IMR-90 (cell line): Measurements from ENCODE around the gene SH2D1B. TPM values are rescaled to one million over a fixed set of nuclear protein-coding genes. Genes with fewer than 3 reads are reported as not detected.

Source experiments
- ATAC-seq: fragments of 200-7000 bp; cut with Tn5 transposase; 2 replicates; pipeline ENCODE4 v1.9.1; 2020; ENCODE audit warnings: low read depth, mild to moderate bottlenecking, moderate library complexity
- BruUV-seq: library from RNA; stranded (reverse); fragments of 400-500 nt; replicated peaks from 2 replicates; lab custom pipeline; 2021; lab: Mats Ljungman, UMichigan
- CTCF ChIA-PET: fragments of 300-600 bp; formaldehyde crosslinking; extraction: SDS; loops from one replicate; lab custom pipeline; 2021; ENCODE audit warnings: antibody characterized with exemption; lab: Yijun Ruan, JAX
- POLR2A ChIA-PET: fragments of 300-600 bp; sonication (Branson Sonifier 250); formaldehyde crosslinking; loops from one replicate; lab custom pipeline; 2022; ENCODE audit warnings: antibody characterized with exemption; ENCODE audit not compliant: unreplicated experiment; lab: Charles Lee
- DNase-seq: peaks from one replicate; pipeline ENCODE4 v3.0.0; 2013
- H2AFZ ChIP-seq: replicated peaks from 2 replicates; pipeline ENCODE3; 2013; ENCODE audit warnings: low read length, mild to moderate bottlenecking; ENCODE audit not compliant: poor library complexity
- H2AK5ac ChIP-seq: 2 replicates; pipeline ENCODE4 v1.6.1; 2013; ENCODE audit warnings: low read depth, low read length, inconsistent platforms
- H2AK9ac ChIP-seq: replicated peaks from 2 replicates; pipeline ENCODE3; 2013; ENCODE audit warnings: mild to moderate bottlenecking, low read depth, low read length, moderate library complexity; ENCODE audit not compliant: poor library complexity
- H2BK120ac ChIP-seq: 2 replicates; pipeline ENCODE4 v1.6.1; 2013; ENCODE audit warnings: low read depth, low read length, inconsistent platforms
- H2BK15ac ChIP-seq: 3 replicates; pipeline ENCODE4 v1.6.1; 2013; ENCODE audit warnings: low read depth, low read length, inconsistent platforms
- H2BK20ac ChIP-seq: 2 replicates; pipeline ENCODE4 v1.6.1; 2013; ENCODE audit warnings: low read depth, mild to moderate bottlenecking, inconsistent platforms, low read length, moderate library complexity
- H2BK5ac ChIP-seq: 2 replicates; pipeline ENCODE4 v1.6.1; 2013; ENCODE audit warnings: mild to moderate bottlenecking, low read depth, low read length, inconsistent platforms; ENCODE audit not compliant: poor library complexity, severe bottlenecking
- H3K14ac ChIP-seq: replicated peaks from 2 replicates; pipeline ENCODE4 v1.6.1; 2013; ENCODE audit warnings: low read depth, low read length, inconsistent platforms
- H3K18ac ChIP-seq: 2 replicates; pipeline ENCODE4 v1.6.1; 2013; ENCODE audit warnings: low read depth, low read length, control low read depth
- H3K23ac ChIP-seq: 2 replicates; pipeline ENCODE4 v1.6.1; 2013; ENCODE audit warnings: low read depth, low read length, inconsistent platforms
- H3K27ac ChIP-seq: 2 replicates; pipeline ENCODE4 v1.5.1; 2013; ENCODE audit warnings: mild to moderate bottlenecking, control low read depth, low read length; ENCODE audit not compliant: insufficient read depth
- H3K27me3 ChIP-seq: 2 replicates; pipeline ENCODE4 v1.6.1; 2013; ENCODE audit warnings: low read length; ENCODE audit not compliant: control insufficient read depth, insufficient read depth
- H3K36me3 ChIP-seq: 2 replicates; pipeline ENCODE4 v1.6.1; 2013; ENCODE audit warnings: low read length, mixed read lengths; ENCODE audit not compliant: control insufficient read depth, insufficient read depth
- H3K4ac ChIP-seq: 2 replicates; pipeline ENCODE4 v1.6.1; 2013; ENCODE audit warnings: low read depth, low read length, inconsistent platforms
- H3K4me1 ChIP-seq: 2 replicates; pipeline ENCODE4 v1.6.1; 2013; ENCODE audit warnings: low read length, mixed read lengths; ENCODE audit not compliant: control insufficient read depth, insufficient read depth
- H3K4me2 ChIP-seq: 2 replicates; pipeline ENCODE4 v1.6.1; 2013; ENCODE audit warnings: low read depth, mild to moderate bottlenecking, control low read depth, low read length, moderate library complexity
- H3K4me3 ChIP-seq: 2 replicates; pipeline ENCODE4 v1.5.1; 2013; ENCODE audit warnings: low read depth, mild to moderate bottlenecking, control low read depth, low read length, moderate library complexity; ENCODE audit not compliant: insufficient read depth
- H3K56ac ChIP-seq: 2 replicates; pipeline ENCODE4 v1.6.1; 2013; ENCODE audit warnings: low read length, inconsistent platforms; ENCODE audit not compliant: insufficient read depth; ENCODE audit errors: extremely low read depth
- H3K79me1 ChIP-seq, 2 experiments: 2 replicates each; pipeline ENCODE4 v1.6.1; 2013; ENCODE audit warnings: low read length in 2 of 2, inconsistent platforms in 1 of 2, low read depth in 1 of 2
- H3K9ac ChIP-seq: 2 replicates; pipeline ENCODE4 v1.6.1; 2013; ENCODE audit warnings: low read depth, low read length, control low read depth
- H3K9me1 ChIP-seq: 2 replicates; pipeline ENCODE4 v1.6.1; 2013; ENCODE audit warnings: low read length, inconsistent platforms; ENCODE audit not compliant: insufficient read depth
- H3K9me3 ChIP-seq: 2 replicates; pipeline ENCODE4 v1.6.1; 2013; ENCODE audit warnings: low read length; ENCODE audit not compliant: control insufficient read depth, insufficient read depth
- H4K20me1 ChIP-seq: 2 replicates; pipeline ENCODE4 v1.6.1; 2013; ENCODE audit warnings: low read length, inconsistent platforms; ENCODE audit not compliant: insufficient read depth
- H4K5ac ChIP-seq: 2 replicates; pipeline ENCODE4 v1.6.1; 2013; ENCODE audit warnings: mild to moderate bottlenecking, low read depth, low read length, control low read depth
- H4K8ac ChIP-seq, 2 experiments: 2 replicates each; pipeline ENCODE4 v1.6.1; 2013; ENCODE audit warnings: low read depth in 2 of 2, low read length in 2 of 2, control low read depth in 1 of 2, inconsistent platforms in 1 of 2
- H4K91ac ChIP-seq: 2 replicates; pipeline ENCODE4 v1.6.1; 2013; ENCODE audit warnings: low read depth, low read length, inconsistent platforms; ENCODE audit not compliant: insufficient read depth
- BHLHE40 ChIP-seq: fragments of 150-350 bp; IDR thresholded peaks from 2 replicates; pipeline ENCODE4 v1.6.1; 2016; ENCODE audit warnings: mild to moderate bottlenecking, low read depth, low read length
- CEBPB ChIP-seq: IDR thresholded peaks from 2 replicates; pipeline ENCODE4 v1.6.1; 2012; ENCODE audit warnings: low read depth, low read length, improper control_type of control experiment
- CHD1 ChIP-seq: IDR thresholded peaks from 2 replicates; pipeline ENCODE4 v1.6.1; 2012; ENCODE audit warnings: low read depth, low read length, improper control_type of control experiment
- ELK1 ChIP-seq: fragments of 150-350 bp; IDR thresholded peaks from 2 replicates; pipeline ENCODE4 v1.6.1; 2016; ENCODE audit warnings: low read depth, mild to moderate bottlenecking, low read length, moderate library complexity, borderline replicate concordance
- FOS ChIP-seq: fragments of 150-350 bp; IDR thresholded peaks from 2 replicates; pipeline ENCODE4 v1.6.1; 2016; ENCODE audit warnings: low read depth, low read length
- MAFK ChIP-seq: IDR thresholded peaks from 2 replicates; pipeline ENCODE4 v1.6.1; 2012; ENCODE audit warnings: low read depth, low read length, improper control_type of control experiment
- MAZ ChIP-seq: IDR thresholded peaks from 2 replicates; pipeline ENCODE4 v1.6.1; 2012; ENCODE audit warnings: low read depth, mild to moderate bottlenecking, low read length, improper control_type of control experiment, moderate library complexity, borderline replicate concordance
- MXI1 ChIP-seq: IDR thresholded peaks from 2 replicates; pipeline ENCODE4 v1.6.1; 2012; ENCODE audit warnings: low read depth, mild to moderate bottlenecking, low read length, moderate library complexity, borderline replicate concordance
- NFE2L2 ChIP-seq: fragments of 150-350 bp; IDR thresholded peaks from 2 replicates; pipeline ENCODE4 v1.6.1; 2016; ENCODE audit warnings: low read depth, mild to moderate bottlenecking, low read length
- POLR2A ChIP-seq: IDR thresholded peaks from 2 replicates; pipeline ENCODE4 v1.6.1; 2012; ENCODE audit warnings: mild to moderate bottlenecking, low read depth, low read length
- RAD21 ChIP-seq: IDR thresholded peaks from 2 replicates; pipeline ENCODE4 v1.6.1; 2012; ENCODE audit warnings: low read length, improper control_type of control experiment
- RCOR1 ChIP-seq: IDR thresholded peaks from 2 replicates; pipeline ENCODE4 v1.6.1; 2012; ENCODE audit warnings: mild to moderate bottlenecking, low read length, improper control_type of control experiment; ENCODE audit not compliant: insufficient replicate concordance
- RFX5 ChIP-seq: IDR thresholded peaks from 2 replicates; pipeline ENCODE4 v1.8.0; 2012; ENCODE audit warnings: low read depth, mild to moderate bottlenecking, low read length, moderate library complexity
- SMC3 ChIP-seq: fragments of 150-350 bp; IDR thresholded peaks from 2 replicates; pipeline ENCODE4 v1.6.1; 2016; ENCODE audit warnings: low read depth, mild to moderate bottlenecking, antibody characterized with exemption, low read length, moderate library complexity
- USF2 ChIP-seq: fragments of 150-350 bp; IDR thresholded peaks from 2 replicates; pipeline ENCODE4 v1.6.1; 2017; ENCODE audit warnings: mild to moderate bottlenecking, antibody characterized with exemption, low read length, low read depth
- dilution Hi-C: fragments of 300-500 bp; cut with HindIII; formaldehyde crosslinking; loops from one replicate; pipeline ENCODE4 v1.14.3; 2018; ENCODE audit warnings: low sequenced_read_pairs; ENCODE audit not compliant: unreplicated experiment
- in situ Hi-C: fragments of 300-500 bp; cut with MboI; formaldehyde crosslinking; loops from 3 replicates; pipeline ENCODE4 v1.14.3; 2019; ENCODE audit warnings: low sequenced_read_pairs, inconsistent platforms, mixed read lengths
- intact Hi-C: fragments of 100-400 bp; cut with micrococcal nuclease; formaldehyde crosslinking; loops from 2 replicates; pipeline ENCODE4 v1.10.0; 2022
- polyA plus RNA-seq, 3 experiments: library from polyadenylated mRNA; depleted of rRNA; stranded (reverse); fragments of >200 nt; gene quantifications; 2 replicates each; pipeline ENCODE4 v1.2.3, GENCODE V29; 2012; ENCODE audit warnings: low replicate concordance in 1 of 3
- total RNA-seq: library from RNA; depleted of rRNA; stranded (reverse); fragments of >200 nt; gene quantifications from 2 replicates; pipeline ENCODE4 v1.2.3, GENCODE V29; 2012
- TF ChIP-seq, protein P1 (sequence below): conservative IDR thresholded peaks from 2 replicates; pipeline ENCODE4 v1.5.1; 2012; ENCODE audit warnings: mild to moderate bottlenecking, low read depth, low read length, improper control_type of control experiment

The SH2D1B gene
- total and polyA plus RNA-seq, 2 of the 4 experiments (the other 2 are of a cell fraction) = 0.03 to 0.18 TPM

GRCh38 chr1:162416215-162416614 lies 4.3 kb upstream of the SH2D1B start:
- intact Hi-C loops (no loop called here), in situ Hi-C loops (no loop called here), dilution Hi-C loops (no loop called here)
- Histone ChIP-seq H3K79me1 (no peaks in the 10 kb centered on the region), H3K14ac (no peak overlapping the region), H3K36me3 (no peaks in the 10 kb centered on the region), H2BK120ac (no peak overlapping the region), H3K27me3 (peaks cover 4% of the 10 kb centered on the region; the same call in 1 of the 2 replicates), H3K9me1 (no peaks in the 10 kb centered on the region), H3K56ac (no peak overlapping the region), H3K4me1 (no peaks in the 10 kb centered on the region; the same call in 1 of the 2 replicates), H3K4ac (no peak overlapping the region), H2BK15ac (no peak overlapping the region), H2AFZ (no peak overlapping the region), H2BK5ac (no peak overlapping the region), H3K18ac (no peak overlapping the region), H2AK9ac (no peak overlapping the region), H3K9me3 (no peaks in the 10 kb centered on the region), H4K20me1 (no peaks in the 10 kb centered on the region), H3K4me3 (no peak overlapping the region), H3K9ac (no peak overlapping the region), H3K4me2 (no peak overlapping the region), H4K5ac (no peak overlapping the region), H2BK20ac (no peak overlapping the region), H3K23ac (no peak overlapping the region), H4K8ac (no peak overlapping the region), H3K27ac (no peak overlapping the region), H2AK5ac (no peak overlapping the region), H4K91ac (no peak overlapping the region)
- no peak for DNase-seq
- CTCF ChIA-PET = no interaction called here
- ATAC-seq = no peak
- TF ChIP-seq MXI1 = no peak
- no peak for TF ChIP-seq RCOR1
- no peak for TF ChIP-seq SMC3
- TF ChIP-seq BHLHE40 = no peak
- TF ChIP-seq ELK1 = no peak
- TF ChIP-seq, protein P1, sequence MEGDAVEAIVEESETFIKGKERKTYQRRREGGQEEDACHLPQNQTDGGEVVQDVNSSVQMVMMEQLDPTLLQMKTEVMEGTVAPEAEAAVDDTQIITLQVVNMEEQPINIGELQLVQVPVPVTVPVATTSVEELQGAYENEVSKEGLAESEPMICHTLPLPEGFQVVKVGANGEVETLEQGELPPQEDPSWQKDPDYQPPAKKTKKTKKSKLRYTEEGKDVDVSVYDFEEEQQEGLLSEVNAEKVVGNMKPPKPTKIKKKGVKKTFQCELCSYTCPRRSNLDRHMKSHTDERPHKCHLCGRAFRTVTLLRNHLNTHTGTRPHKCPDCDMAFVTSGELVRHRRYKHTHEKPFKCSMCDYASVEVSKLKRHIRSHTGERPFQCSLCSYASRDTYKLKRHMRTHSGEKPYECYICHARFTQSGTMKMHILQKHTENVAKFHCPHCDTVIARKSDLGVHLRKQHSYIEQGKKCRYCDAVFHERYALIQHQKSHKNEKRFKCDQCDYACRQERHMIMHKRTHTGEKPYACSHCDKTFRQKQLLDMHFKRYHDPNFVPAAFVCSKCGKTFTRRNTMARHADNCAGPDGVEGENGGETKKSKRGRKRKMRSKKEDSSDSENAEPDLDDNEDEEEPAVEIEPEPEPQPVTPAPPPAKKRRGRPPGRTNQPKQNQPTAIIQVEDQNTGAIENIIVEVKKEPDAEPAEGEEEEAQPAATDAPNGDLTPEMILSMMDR = no peak
- TF ChIP-seq NFE2L2 = no peak
- TF ChIP-seq MAFK = no peak
- no peak for TF ChIP-seq CEBPB
- TF ChIP-seq POLR2A = no peak
- TF ChIP-seq CHD1 = no peak
- no peak for TF ChIP-seq RFX5
- TF ChIP-seq RAD21 = no peak
- no peak for TF ChIP-seq MAZ
- no peak for TF ChIP-seq FOS
- no peak for TF ChIP-seq USF2
- no TSS peak for BruUV-seq
- POLR2A ChIA-PET = no interaction called here
